SK-N-SH (cell line): ENCODE measurements around the gene DNPH1.

Source experiments
- CHD2 ChIP-seq: fragments of 150-350 bp; IDR thresholded peaks from 2 replicates; pipeline ENCODE4 v1.6.1; 2018; ENCODE audit warnings: low read length; ENCODE audit not compliant: partially characterized antibody
- CTCF ChIP-seq: fragments of 200-600 bp; sonication (generic); IDR thresholded peaks from 2 replicates; pipeline ENCODE4 v1.6.1; 2017; ENCODE audit warnings: antibody characterized with exemption, mild to moderate bottlenecking, moderate library complexity
- ELF1 ChIP-seq: IDR thresholded peaks from 2 replicates; pipeline ENCODE4 v1.4.0; 2012
- EP300 ChIP-seq, 2 experiments: IDR thresholded peaks; 2 replicates each; pipeline versions ENCODE4 v1.4.0 to v1.6.1; 2012; ENCODE audit warnings: borderline replicate concordance in 1 of 2, low read depth in 1 of 2, low read length in 1 of 2
- EZH2phosphoT487 ChIP-seq: fragments of 200-600 bp; sonication (generic); IDR thresholded peaks from 2 replicates; pipeline ENCODE4 v1.6.1; 2017; ENCODE audit warnings: low read depth, mixed run types, mild to moderate bottlenecking, antibody characterized with exemption, moderate library complexity, borderline replicate concordance
- FOXJ3 ChIP-seq: sonication (generic); formaldehyde crosslinking; IDR thresholded peaks from 2 replicates; pipeline ENCODE4 v1.5.1; 2020; ENCODE audit warnings: mild to moderate bottlenecking, missing genetic modification reagents
- GATA2 ChIP-seq: sonication (generic); formaldehyde crosslinking; IDR thresholded peaks from 2 replicates; pipeline ENCODE4 v1.5.0; 2020; ENCODE audit warnings: mild to moderate bottlenecking, missing genetic modification reagents
- JUND ChIP-seq: IDR thresholded peaks from 2 replicates; pipeline ENCODE4 v1.4.0; 2012
- NFIC ChIP-seq: IDR thresholded peaks from 2 replicates; pipeline ENCODE4 v1.4.0; 2012; ENCODE audit warnings: borderline replicate concordance
- POLR2AphosphoS5 ChIP-seq: IDR thresholded peaks from 2 replicates; pipeline ENCODE4 v1.6.1; 2012; ENCODE audit warnings: low read depth, low read length
- RAD21 ChIP-seq: IDR thresholded peaks from 2 replicates; pipeline ENCODE4 v1.6.1; 2012; ENCODE audit warnings: mild to moderate bottlenecking, low read length
- RCOR1 ChIP-seq: fragments of 150-350 bp; IDR thresholded peaks from 2 replicates; pipeline ENCODE4 v1.6.1; 2017; ENCODE audit warnings: antibody characterized with exemption, low read length
- RFX5 ChIP-seq: IDR thresholded peaks from 2 replicates; pipeline ENCODE4 v1.6.1; 2012; ENCODE audit warnings: mild to moderate bottlenecking, improper control_type of control experiment, low read length

- no peak for TF ChIP-seq FOXJ3 (CRISPR knock-in tag)
- no peak for TF ChIP-seq ELF1
- no peak for TF ChIP-seq CTCF
- TF ChIP-seq RFX5, result no peak
- TF ChIP-seq EZH2phosphoT487, result no peak
- TF ChIP-seq JUND, result no peak
- no peak for TF ChIP-seq CHD2
- no peak for TF ChIP-seq RCOR1
- no peak for TF ChIP-seq GATA2 (CRISPR knock-in tag)
- TF ChIP-seq RAD21, result no peak
- no peak; the same call in 1 of the 2 replicates for TF ChIP-seq POLR2AphosphoS5
- no peak for TF ChIP-seq NFIC
- TF ChIP-seq EP300 (IDR thresholded peaks at IDR 0.05; ENCODE audit: borderline replicate concordance in 1 of 2, low read depth in 1 of 2, low read length in 1 of 2), result no peak
Observed at GRCh38 chr6:43203029-43203717, 26.1 kb downstream of the DNPH1 start.
